NT2/D1 (cell line): Measurements from ENCODE around the gene SYDE2.

ENCODE experiments used
- SUZ12 ChIP-seq: IDR thresholded peaks from 2 replicates; pipeline ENCODE4 v1.6.1; 2011; ENCODE audit not compliant: insufficient read length, insufficient read depth; ENCODE audit errors: extremely low read depth
- YY1 ChIP-seq: IDR thresholded peaks from 2 replicates; pipeline ENCODE4 v1.6.1; 2011; ENCODE audit not compliant: insufficient read length, insufficient read depth
- ZNF274 ChIP-seq: IDR thresholded peaks from 2 replicates; pipeline ENCODE4 v1.6.1; 2011; ENCODE audit warnings: mild to moderate bottlenecking, low read depth, low read length

DNA sequence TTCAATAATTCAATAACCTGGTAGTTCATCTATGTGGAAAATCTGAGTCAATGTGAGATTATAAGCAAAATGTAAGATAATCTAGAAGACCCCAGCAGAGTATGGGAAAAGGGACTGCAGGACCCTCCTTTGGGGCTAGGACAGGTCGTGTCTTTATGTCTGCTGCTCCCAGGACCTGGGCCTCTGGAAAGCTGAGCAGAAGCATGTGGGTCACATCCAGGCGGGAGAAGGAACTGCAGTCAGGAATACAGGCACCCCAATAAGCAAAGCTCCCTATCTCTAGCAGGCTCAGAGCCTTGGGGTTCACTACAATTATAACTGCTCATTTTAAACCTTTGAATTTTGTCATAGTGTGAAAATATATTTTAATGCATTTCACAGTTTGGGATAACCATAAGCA, 78.6 kb downstream of the SYDE2 start:
- no peak for TF ChIP-seq SUZ12
- TF ChIP-seq ZNF274 = no peak
- no peak for TF ChIP-seq YY1
